Muscle layer of colon (tissue), 2 donors: ENCODE data around the gene ELOA.
"Not testable (repeated sequence)": the region's sequence is repeated elsewhere in the genome, so short reads cannot be mapped to it uniquely, and the experiment has no call there.

ENCODE experiments used
- H3K27ac ChIP-seq: one replicate; pipeline ENCODE4 v1.7.0; 2013; ENCODE audit warnings: low read depth, mild to moderate bottlenecking, low read length, moderate library complexity
- H3K27me3 ChIP-seq, 2 donors: one replicate each; pipeline ENCODE4 v1.7.0; 2013; ENCODE audit warnings: low read length in 2 of 2, mild to moderate bottlenecking in 2 of 2; ENCODE audit not compliant: insufficient read depth in 2 of 2, control insufficient read depth in 1 of 2
- H3K36me3 ChIP-seq: one replicate; pipeline ENCODE4 v1.7.0; 2013; ENCODE audit warnings: mild to moderate bottlenecking, low read length; ENCODE audit not compliant: insufficient read depth
- H3K4me1 ChIP-seq: one replicate; pipeline ENCODE4 v1.7.0; 2013; ENCODE audit warnings: mild to moderate bottlenecking, low read length; ENCODE audit not compliant: insufficient read depth
- H3K4me3 ChIP-seq, 2 donors: one replicate each; pipeline ENCODE4 v1.7.0; 2013; ENCODE audit warnings: low read length in 2 of 2, low read depth in 1 of 2, mild to moderate bottlenecking in 1 of 2, moderate library complexity in 1 of 2
- H3K9ac ChIP-seq: one replicate; pipeline ENCODE4 v1.7.0; 2013; ENCODE audit warnings: low read length
- H3K9me3 ChIP-seq: one replicate; pipeline ENCODE4 v1.7.0; 2013; ENCODE audit warnings: mild to moderate bottlenecking, low read length
- donor health status: abdominal sarcoma.
- donor health status: Adenocarcinoma of cecum.

ELOA gene

GRCh38 chr1:23797478-23798448 is 54.5 kb downstream of the ELOA start:
- Histone ChIP-seq H3K9me3 (no peaks in the 10 kb centered on the region), H3K9ac (no peak overlapping the region), H3K4me3 (no peak overlapping the region), H3K4me1 (peaks cover 27% of the 10 kb centered on the region), H3K27me3 (no peaks in the 10 kb centered on the region), H3K36me3 (peaks cover 12% of the 10 kb centered on the region), H3K27ac (no peak overlapping the region)

GRCh38 chr1:23798662-23799142 is 55.4 kb downstream of the ELOA start:
- no peaks in the 10 kb centered on the region for H3K27me3 ChIP-seq
- peaks cover 8% of the 10 kb centered on the region for H3K36me3 ChIP-seq
- H3K27ac ChIP-seq: no peak overlapping the region
- H3K9me3 ChIP-seq: no peaks in the 10 kb centered on the region
- H3K4me3 ChIP-seq: no peak overlapping the region
- H3K9ac ChIP-seq: no peak overlapping the region
- H3K4me1 ChIP-seq: peaks cover 18% of the 10 kb centered on the region

- peaks cover 8% of the 10 kb centered on the region for H3K36me3 ChIP-seq
- peak overlapping the region; percentile 3 for H3K27ac ChIP-seq
- no peak overlapping the region for H3K9ac ChIP-seq
- H3K27me3 ChIP-seq: no peaks in the 10 kb centered on the region
- H3K9me3 ChIP-seq: no peaks in the 10 kb centered on the region
- H3K4me3 ChIP-seq: peak overlapping the region; percentile 73 to 85
- H3K4me1 ChIP-seq: peaks cover 18% of the 10 kb centered on the region
These were observed 55.9 kb downstream of the ELOA start for GRCh38 chr1:23799255-23799569.

GRCh38 chr1:23799570-23800399 is 56.5 kb downstream of the ELOA start:
- Histone ChIP-seq H3K36me3 (peaks cover 8% of the 10 kb centered on the region), H3K4me1 (peaks cover 18% of the 10 kb centered on the region), H3K9me3 (no peaks in the 10 kb centered on the region), H3K4me3 (peak overlapping the region; percentile 73 to 85), H3K27ac (peak overlapping the region; percentile 96), H3K27me3 (no peaks in the 10 kb centered on the region), H3K9ac (no peak overlapping the region)

GRCh38 chr1:23800400-23801337 is 57.4 kb downstream of the ELOA start, which contains the start of gene GALE:
Gene GALE, minus strand, starts transcription at chr1:23800754. Its CDS starts 1,747 bp downstream, at chr1:23799007.
- H3K36me3 ChIP-seq: peaks cover 7% of the 10 kb centered on the region
- no peaks in the 10 kb centered on the region for H3K27me3 ChIP-seq
- peak within 1 kb of the TSS; percentile 96 for H3K27ac ChIP-seq
- peaks cover 18% of the 10 kb centered on the region for H3K4me1 ChIP-seq
- H3K9me3 ChIP-seq: no peaks in the 10 kb centered on the region
- peak within 1 kb of the TSS; percentile 76 to 85 for H3K4me3 ChIP-seq
- H3K9ac ChIP-seq: peak within 1 kb of the TSS; percentile 84

- no peaks in the 10 kb centered on the region for H3K27me3 ChIP-seq
- peaks cover 18% of the 10 kb centered on the region for H3K4me1 ChIP-seq
- H3K36me3 ChIP-seq: peaks cover 6% of the 10 kb centered on the region
- H3K9ac ChIP-seq: peak overlapping the region; percentile 84
- H3K27ac ChIP-seq: peak overlapping the region; percentile 96
- H3K9me3 ChIP-seq: no peaks in the 10 kb centered on the region
- peak overlapping the region; percentile 76 to 85 for H3K4me3 ChIP-seq
These were observed 58.1 kb downstream of the ELOA start for GRCh38 chr1:23801338-23801748.

GRCh38 chr1:23801876-23802275 is 58.6 kb downstream of the ELOA start:
- Histone ChIP-seq H3K4me3 (no peak overlapping the region), H3K9ac (no peak overlapping the region), H3K27ac (peak overlapping the region; percentile 96), H3K27me3 (no peaks in the 10 kb centered on the region), H3K9me3 (no peaks in the 10 kb centered on the region), H3K36me3 (peaks cover 12% of the 10 kb centered on the region), H3K4me1 (peaks cover 18% of the 10 kb centered on the region)

- Histone ChIP-seq H3K36me3 (peaks cover 22% of the 10 kb centered on the region), H3K4me1 (peaks cover 18% of the 10 kb centered on the region)
- H3K9ac ChIP-seq, H3K27ac ChIP-seq, H3K4me3 ChIP-seq, H3K27me3 ChIP-seq, H3K9me3 ChIP-seq: not testable (repeated sequence)
These were observed 59.6 kb downstream of the ELOA start for GRCh38 chr1:23802809-23803342.

GRCh38 chr1:23803674-23804073 is 60.4 kb downstream of the ELOA start:
- H3K4me1 ChIP-seq: peaks cover 18% of the 10 kb centered on the region
- H3K27me3 ChIP-seq: no peaks in the 10 kb centered on the region
- H3K9me3 ChIP-seq: no peaks in the 10 kb centered on the region
- H3K36me3 ChIP-seq: peaks cover 24% of the 10 kb centered on the region
- H3K9ac ChIP-seq: no peak overlapping the region
- no peak overlapping the region for H3K27ac ChIP-seq
- no peak overlapping the region for H3K4me3 ChIP-seq

GRCh38 chr1:23804183-23804835 is 61.0 kb downstream of the ELOA start:
- Histone ChIP-seq H3K4me1 (peaks cover 16% of the 10 kb centered on the region), H3K9me3 (no peaks in the 10 kb centered on the region), H3K9ac (no peak overlapping the region), H3K27ac (no peak overlapping the region), H3K36me3 (peaks cover 24% of the 10 kb centered on the region), H3K4me3 (no peak overlapping the region), H3K27me3 (no peaks in the 10 kb centered on the region)
